SK-N-MC (cell line): ENCODE data around the gene RSU1.

Experiments
- EZH2 ChIP-seq: fragments of 200-600 bp; sonication (generic); IDR thresholded peaks from one replicate; pipeline ENCODE4 v1.6.1; 2017; ENCODE audit warnings: antibody characterized with exemption
- POLR2AphosphoS5 ChIP-seq: IDR thresholded peaks from 2 replicates; pipeline ENCODE4 v1.6.1; 2012; ENCODE audit warnings: mild to moderate bottlenecking, low read depth, low read length, borderline replicate concordance

DNA sequence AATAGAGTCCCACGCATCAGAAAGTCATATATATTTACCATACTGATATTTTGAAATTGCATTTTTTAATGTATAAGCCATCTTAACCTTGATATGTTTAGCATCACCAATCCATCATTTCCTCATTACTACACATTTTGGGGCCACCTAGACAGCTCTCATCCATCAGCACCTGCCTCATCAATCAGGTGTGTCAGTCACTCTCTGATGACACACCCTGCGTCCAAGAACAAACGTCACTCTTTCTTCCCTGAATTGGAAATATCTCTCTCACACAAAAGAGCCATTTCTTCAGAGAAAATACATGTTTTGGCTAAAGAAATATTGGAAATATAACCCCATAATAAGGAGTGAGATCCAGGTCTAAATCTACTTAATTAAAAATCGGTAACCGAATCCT, 38.9 kb upstream of the RSU1 start:
- TF ChIP-seq POLR2AphosphoS5 (no peak), EZH2 (no peak)
